Lower leg skin (tissue), 4 donors: ENCODE measurements around the gene ARID1B. TPM values are rescaled to one million over a fixed set of nuclear protein-coding genes. Genes with fewer than 3 reads are reported as not detected.

Experiments used
- DNase-seq, 2 donors: peaks; one replicate each; pipeline ENCODE4 v3.0.0-alpha.2; 2019; ENCODE audit warnings: low spot score in 2 of 2
- H3K4me3 ChIP-seq: fragments of 200-600 bp; sonication (generic); 2 replicates; pipeline ENCODE4 v1.5.1; 2017; ENCODE audit warnings: mild to moderate bottlenecking, low read depth; ENCODE audit not compliant: poor library complexity, severe bottlenecking
- POLR2A ChIP-seq, 2 donors: fragments of 450-650 bp; IDR thresholded peaks; one replicate each; pipeline ENCODE4 v1.6.1; 2016 to 2017; ENCODE audit warnings: antibody characterized with exemption in 2 of 2, mild to moderate bottlenecking in 1 of 2, moderate library complexity in 1 of 2
- WGBS, 2 donors: methylation state at CpG; one replicate each; pipeline ENCODE4 v1.1.5; 2018; 5-methylcytosine and 5-hydroxymethylcytosine counted together
- intact Hi-C: fragments of 100-400 bp; cut with DNase I; formaldehyde crosslinking; loops from one replicate; pipeline ENCODE4 v1.15.0; 2023; ENCODE audit warnings: low total_unique reads
- total RNA-seq, 4 donors: library from RNA; depleted of rRNA; stranded (reverse); fragments of >200 nt; gene quantifications; one replicate each; pipeline ENCODE4 v1.1.0, GENCODE V29; 2016
- TF ChIP-seq, protein P1 (sequence below), 3 donors: fragments of 450-650 bp; IDR thresholded peaks; one replicate each; pipeline ENCODE4 v1.5.1; 2016; ENCODE audit warnings: antibody characterized with exemption in 3 of 3, mild to moderate bottlenecking in 3 of 3, moderate library complexity in 2 of 3

Gene ARID1B
- total RNA-seq, 4 donors from 2014 or later: 87.3 to 132 (median 102) TPM

DNA sequence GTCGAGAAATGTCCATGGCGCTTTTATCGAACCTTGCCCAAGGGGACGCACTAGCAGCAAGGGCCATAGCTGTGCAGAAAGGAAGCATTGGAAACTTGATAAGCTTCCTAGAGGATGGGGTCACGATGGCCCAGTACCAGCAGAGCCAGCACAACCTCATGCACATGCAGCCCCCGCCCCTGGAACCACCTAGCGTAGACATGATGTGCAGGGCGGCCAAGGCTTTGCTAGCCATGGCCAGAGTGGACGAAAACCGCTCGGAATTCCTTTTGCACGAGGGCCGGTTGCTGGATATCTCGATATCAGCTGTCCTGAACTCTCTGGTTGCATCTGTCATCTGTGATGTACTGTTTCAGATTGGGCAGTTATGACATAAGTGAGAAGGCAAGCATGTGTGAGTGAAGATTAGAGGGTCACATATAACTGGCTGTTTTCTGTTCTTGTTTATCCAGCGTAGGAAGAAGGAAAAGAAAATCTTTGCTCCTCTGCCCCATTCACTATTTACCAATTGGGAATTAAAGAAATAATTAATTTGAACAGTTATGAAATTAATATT is 430.4 kb downstream of the ARID1B start:
- intact Hi-C loops: no loop called here
- TF ChIP-seq POLR2A (IDR thresholded peaks at IDR 0.05): no peak
- TF ChIP-seq, protein P1, sequence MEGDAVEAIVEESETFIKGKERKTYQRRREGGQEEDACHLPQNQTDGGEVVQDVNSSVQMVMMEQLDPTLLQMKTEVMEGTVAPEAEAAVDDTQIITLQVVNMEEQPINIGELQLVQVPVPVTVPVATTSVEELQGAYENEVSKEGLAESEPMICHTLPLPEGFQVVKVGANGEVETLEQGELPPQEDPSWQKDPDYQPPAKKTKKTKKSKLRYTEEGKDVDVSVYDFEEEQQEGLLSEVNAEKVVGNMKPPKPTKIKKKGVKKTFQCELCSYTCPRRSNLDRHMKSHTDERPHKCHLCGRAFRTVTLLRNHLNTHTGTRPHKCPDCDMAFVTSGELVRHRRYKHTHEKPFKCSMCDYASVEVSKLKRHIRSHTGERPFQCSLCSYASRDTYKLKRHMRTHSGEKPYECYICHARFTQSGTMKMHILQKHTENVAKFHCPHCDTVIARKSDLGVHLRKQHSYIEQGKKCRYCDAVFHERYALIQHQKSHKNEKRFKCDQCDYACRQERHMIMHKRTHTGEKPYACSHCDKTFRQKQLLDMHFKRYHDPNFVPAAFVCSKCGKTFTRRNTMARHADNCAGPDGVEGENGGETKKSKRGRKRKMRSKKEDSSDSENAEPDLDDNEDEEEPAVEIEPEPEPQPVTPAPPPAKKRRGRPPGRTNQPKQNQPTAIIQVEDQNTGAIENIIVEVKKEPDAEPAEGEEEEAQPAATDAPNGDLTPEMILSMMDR (IDR thresholded peaks at IDR 0.05): no peak
- no peak overlapping the region for H3K4me3 ChIP-seq
- WGBS, 2 donors: 95 to 96% methylated on average over 15 of the region's 15 CpGs
- DNase-seq: no peak

- DNase-seq: no peak
- 90 to 91% methylated on average over 10 of the region's 10 CpGs for WGBS, 2 donors
- TF ChIP-seq POLR2A (IDR thresholded peaks at IDR 0.05): no peak
- TF ChIP-seq, protein P1 (IDR thresholded peaks at IDR 0.05): no peak
- H3K4me3 ChIP-seq: no peak overlapping the region
- intact Hi-C loops: no loop called here
Measured at GRCh38 chr6:157209865-157210530, 432.8 kb downstream of the ARID1B start.

GRCh38 chr6:157210954-157211353 is 433.8 kb downstream of the ARID1B start:
- WGBS, 2 donors: 96 to 99% methylated on average over 3 of the region's 3 CpGs
- H3K4me3 ChIP-seq: no peak overlapping the region
- no peak for DNase-seq
- no peak for TF ChIP-seq POLR2A (IDR thresholded peaks at IDR 0.05)
- TF ChIP-seq, protein P1 (IDR thresholded peaks at IDR 0.05): no peak
- intact Hi-C loops: no loop called here

GRCh38 chr6:157211603-157212455 is 434.7 kb downstream of the ARID1B start:
- no peak overlapping the region for H3K4me3 ChIP-seq
- 58 to 64% methylated on average over 11 of the region's 11 CpGs for WGBS, 2 donors
- TF ChIP-seq, protein P1 (IDR thresholded peaks at IDR 0.05): no peak
- no peak for TF ChIP-seq POLR2A (IDR thresholded peaks at IDR 0.05)
- intact Hi-C loops: no loop called here
- DNase-seq: peak in 1 of 2 donors; percentile 87

- no peak for DNase-seq
- intact Hi-C loops: no loop called here
- TF ChIP-seq, protein P1 (IDR thresholded peaks at IDR 0.05): no peak
- TF ChIP-seq POLR2A (IDR thresholded peaks at IDR 0.05): no peak
- WGBS, 2 donors: 94 to 95% methylated on average over 9 of the region's 9 CpGs
- no peak overlapping the region for H3K4me3 ChIP-seq
Measured at GRCh38 chr6:157213426-157213825, 436.2 kb downstream of the ARID1B start.
